ENCODE data around the gene DST. TPM values are rescaled to one million over a fixed set of nuclear protein-coding genes. Genes with fewer than 3 reads are reported as not detected.
A peak's percentile ranks its signal among the peaks of the same experiment; 100 is the strongest.

The DST gene
- total and polyA plus RNA-seq, 11 donors = 107 to 607 (median 366) TPM

DNA sequence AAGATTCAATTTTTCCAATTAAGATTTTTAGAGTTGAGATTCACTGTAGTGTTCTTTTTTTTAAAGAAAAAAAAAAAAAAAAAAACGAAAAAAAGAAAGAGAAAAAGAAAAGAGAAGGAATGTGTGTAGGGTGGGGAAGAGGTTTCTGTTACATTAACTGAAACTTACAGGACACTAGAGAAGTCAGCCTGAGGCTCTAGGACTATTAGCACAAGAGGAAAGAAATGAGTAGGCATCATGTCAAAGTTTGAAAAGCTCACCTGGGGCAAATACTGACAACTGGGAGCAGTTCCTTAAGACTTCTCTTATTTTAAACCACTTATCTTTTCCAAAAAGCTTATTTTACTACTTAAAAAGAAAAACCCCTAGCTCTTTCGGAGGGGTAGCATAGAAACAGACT, 185.9 kb downstream of the DST start:
- Histone ChIP-seq H3K4me3 (no peak overlapping the region), H3K27ac (no peak overlapping the region), H3K36me3 (peaks cover 0 to 76% (median 38%) of the 10 kb centered on the region in 9 donors), H3K9me3 (no peaks in the 10 kb centered on the region), H3K4me1 (peaks cover 0 to 5% (median under 1%) of the 10 kb centered on the region in 12 donors), H3K27me3 (no peaks in the 10 kb centered on the region)
- intact Hi-C loops (cut with DNase I) = loop anchor here in 2 of 10 donors (5.0 to 10.0 kb wide), 3 partner anchors 41 to 99 kb away; no protein-coding TSS in a partner anchor
- TF ChIP-seq CTCF (IDR thresholded peaks at IDR 0.05) (no peak), POLR2A (IDR thresholded peaks at IDR 0.05) (no peak)
- ATAC-seq = no peak
- no peak for DNase-seq
- 74 to 89% (median 82%) methylated on average over 2 of the region's 2 CpGs for WGBS, 4 donors

DNA sequence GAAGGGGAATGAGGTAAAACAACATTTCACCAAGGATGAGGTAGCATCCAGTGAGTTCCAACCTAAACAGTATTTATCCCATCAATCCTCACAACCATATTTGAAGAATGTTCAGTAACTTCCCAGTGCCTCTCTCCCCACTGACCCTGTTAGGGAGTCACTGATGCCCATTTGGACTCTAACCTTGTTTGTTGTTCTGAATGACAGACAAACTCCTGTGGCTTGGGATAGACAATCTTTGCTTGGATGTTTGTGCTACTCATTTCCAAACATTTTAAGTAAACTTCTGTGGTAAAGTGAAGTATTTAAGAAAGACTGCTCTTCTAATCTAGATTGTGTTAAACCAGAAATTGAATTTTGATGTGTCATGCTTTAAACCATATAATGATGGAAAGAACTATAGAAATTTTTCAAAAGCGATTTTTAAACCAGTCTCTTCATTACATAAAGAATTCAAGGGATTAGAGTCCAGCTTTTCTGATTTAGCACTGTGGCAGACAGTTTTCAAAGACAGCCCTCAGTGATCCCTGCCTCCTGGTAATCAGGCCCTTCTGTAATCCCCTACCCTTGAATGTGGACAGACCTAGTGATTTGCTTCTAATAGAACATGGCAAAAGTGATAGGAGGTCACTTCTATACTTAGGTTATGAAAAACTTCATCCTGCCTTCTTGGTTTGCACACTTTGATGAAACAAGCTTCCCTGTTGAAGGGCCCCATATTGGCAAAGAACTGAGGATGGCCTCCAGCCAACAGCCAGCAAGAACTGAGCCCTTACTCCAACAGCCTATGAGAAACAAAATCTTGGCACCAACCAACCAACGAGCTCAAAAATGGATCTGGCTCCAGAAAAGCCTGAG, 191.6 kb downstream of the DST start:
- intact Hi-C loops (cut with DNase I) = loop anchor here in 4 of 10 donors (5.0 to 10.0 kb wide), 5 partner anchors 64 to 94 kb away; no protein-coding TSS in a partner anchor
- Histone ChIP-seq H3K36me3 (peaks cover 0 to 20% (median 0%) of the 10 kb centered on the region in 9 donors), H3K27ac (peak overlapping the region; percentile 39 to 83 (median 70)), H3K4me1 (peaks cover 0 to 33% (median 14%) of the 10 kb centered on the region in 12 donors), H3K27me3 (no peaks in the 10 kb centered on the region), H3K4me3 (no peak overlapping the region), H3K9me3 (no peaks in the 10 kb centered on the region)
- TF ChIP-seq CTCF (IDR thresholded peaks at IDR 0.05) (no peak), POLR2A (IDR thresholded peaks at IDR 0.05) (no peak)
- ATAC-seq (peak; percentile 71 to 88 (median 78)), DNase-seq (peak; percentile 74 to 83 (median 81))
- WGBS, 4 donors = 48 to 52% (median 50%) methylated on average over 2 of the region's 2 CpGs

- peaks cover 0 to 15% (median 0%) of the 10 kb centered on the region in 9 donors for H3K36me3 ChIP-seq
- H3K4me1 ChIP-seq = peaks cover 0 to 40% (median 14%) of the 10 kb centered on the region in 12 donors
- H3K27ac ChIP-seq = peak overlapping the region in 10 of 12 donors; percentile 39 to 83 (median 74)
- TF ChIP-seq POLR2A (IDR thresholded peaks at IDR 0.05) (no peak), CTCF (IDR thresholded peaks at IDR 0.05) (no peak)
- WGBS, 4 donors = 52 to 71% (median 69%) methylated on average over 3 of the region's 3 CpGs
- intact Hi-C loops (cut with DNase I) = loop anchor here in 4 of 10 donors (5.0 to 10.0 kb wide), 5 partner anchors 63 to 94 kb away; no protein-coding TSS in a partner anchor
- ATAC-seq (no peak), DNase-seq (no peak)
- H3K9me3 ChIP-seq = no peaks in the 10 kb centered on the region
- no peak overlapping the region for H3K4me3 ChIP-seq
- no peaks in the 10 kb centered on the region for H3K27me3 ChIP-seq
Observed at GRCh38 chr6:56450376-56450775, 192.3 kb downstream of the DST start.

DNA sequence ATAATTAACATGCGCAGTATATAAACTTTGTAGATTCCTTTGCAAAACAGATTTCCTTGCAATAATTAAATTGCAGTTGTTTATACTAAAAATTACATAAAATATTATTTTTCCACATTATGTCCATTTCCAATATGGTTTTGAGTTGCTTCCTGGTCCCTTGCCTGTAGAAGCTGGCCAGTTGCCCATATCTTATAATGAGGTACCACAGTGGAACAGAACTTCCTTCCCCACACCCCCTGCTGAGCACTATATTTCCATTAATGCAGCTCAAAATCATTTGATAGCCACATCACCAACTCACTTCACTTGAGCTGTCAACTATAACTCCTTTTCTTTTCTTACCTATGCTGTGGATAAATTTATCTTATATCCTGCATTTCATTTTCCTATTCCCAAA, 194.6 kb downstream of the DST start:
- Histone ChIP-seq H3K4me3 (no peak overlapping the region), H3K36me3 (no peaks in the 10 kb centered on the region), H3K27ac (no peak overlapping the region), H3K4me1 (peaks cover 0 to 46% (median 17%) of the 10 kb centered on the region in 12 donors), H3K9me3 (no peaks in the 10 kb centered on the region), H3K27me3 (no peaks in the 10 kb centered on the region)
- WGBS, 4 donors = 48 to 95% (median 93%) methylated on average over 1 of the region's 1 CpG
- TF ChIP-seq POLR2A (IDR thresholded peaks at IDR 0.05) (no peak), CTCF (IDR thresholded peaks at IDR 0.05) (no peak)
- intact Hi-C loops (cut with DNase I) = loop anchor here in 1 of 10 donors (10.0 kb wide), 1 partner anchor 63 kb away; no protein-coding TSS in a partner anchor
- DNase-seq (no peak), ATAC-seq (no peak)

Measured in heart left ventricle (tissue), 16 donors.